K562 (cell line): ENCODE results near the gene LPAR5. TPM values are rescaled to one million over a fixed set of nuclear protein-coding genes. Genes with fewer than 3 reads are reported as not detected.

ENCODE experiments used
- ATAC-seq: fragments of 200-7000 bp; cut with Tn5 transposase; 3 replicates; pipeline ENCODE4 v1.9.1; 2020; ENCODE audit warnings: moderate library complexity
- BruUV-seq: library from RNA; stranded (reverse); fragments of 400-500 nt; replicated peaks from 2 replicates; lab custom pipeline; 2021; lab: Mats Ljungman, UMichigan
- CTCF ChIA-PET: fragments of 300-600 bp; formaldehyde crosslinking; extraction: SDS; loops from one replicate; lab custom pipeline; 2021; ENCODE audit warnings: low intra/inter-chr PET ratio; lab: Yijun Ruan, JAX
- POLR2A ChIA-PET: fragments of 300-600, 350-650 bp; sonication (Branson Sonifier 250); formaldehyde crosslinking; extraction: SDS; loops from one replicate; lab custom pipeline; 2021; ENCODE audit warnings: antibody characterized with exemption, inconsistent platforms; lab: Yijun Ruan, JAX
- DNase-seq, 4 experiments: peaks; one replicate each; pipeline versions ENCODE4 v3.0.0 to v3.0.0-alpha.2; 2011 to 2018; ENCODE audit warnings: low spot score in 3 of 4, mixed read lengths in 3 of 4; ENCODE audit errors: extremely low read depth in 1 of 4
- FAIRE-seq: peaks from 2 replicates; lab custom pipeline; 2011; peaks lifted over from hg19 to GRCh38; lab: Jason Lieb, UNC
- H2AFZ ChIP-seq: 2 replicates; pipeline ENCODE4 v1.6.0; 2011; ENCODE audit warnings: low read depth, low read length, control low read depth, inconsistent platforms
- H3K27ac ChIP-seq: fragments of 200-600 bp; 3 replicates; pipeline ENCODE4 v1.8.0; 2011; ENCODE audit warnings: low read depth, mild to moderate bottlenecking, control low read depth, inconsistent platforms, low read length, moderate library complexity, mixed read lengths; ENCODE audit errors: extremely low read depth
- H3K27me3 ChIP-seq, 2 experiments: fragments of 300-600 bp in 1 of 2; 2 replicates in 1 of 2; 3 replicates in 1 of 2; pipeline versions ENCODE4 v1.6.0 to v1.8.0; 2011; ENCODE audit warnings: inconsistent platforms in 2 of 2, low read length in 2 of 2, mild to moderate bottlenecking in 1 of 2, mixed read lengths in 1 of 2, moderate library complexity in 1 of 2; ENCODE audit not compliant: control insufficient read depth in 2 of 2, insufficient read depth in 2 of 2
- H3K36me3 ChIP-seq: fragments of 300-600 bp; 3 replicates; pipeline ENCODE4 v1.8.0; 2011; ENCODE audit warnings: mild to moderate bottlenecking, low read length, inconsistent platforms; ENCODE audit not compliant: control insufficient read depth, insufficient read depth
- H3K4me1 ChIP-seq, 2 experiments: fragments of 200-600 bp in 1 of 2; replicated peaks in 1 of 2; 2 replicates in 1 of 2; 3 replicates in 1 of 2; pipeline versions ENCODE4 v1.5.1 to v1.8.0; 2011; ENCODE audit warnings: inconsistent platforms in 2 of 2, low read length in 2 of 2, mild to moderate bottlenecking in 1 of 2, mixed read lengths in 1 of 2, moderate library complexity in 1 of 2; ENCODE audit not compliant: control insufficient read depth in 2 of 2, insufficient read depth in 2 of 2
- H3K4me2 ChIP-seq: 2 replicates; pipeline ENCODE4 v1.6.1; 2011; ENCODE audit warnings: low read length, control low read depth, inconsistent platforms, mixed read lengths; ENCODE audit not compliant: insufficient read depth
- H3K4me3 ChIP-seq: fragments of 200-600 bp; sonication (generic), shearing (Covaris generic); 2 replicates; pipeline ENCODE4 v1.5.1; 2016; ENCODE audit warnings: control low read depth, inconsistent platforms
- H3K79me2 ChIP-seq: fragments of 200-600 bp; 3 replicates; pipeline ENCODE4 v1.8.0; 2011; ENCODE audit warnings: low read length, inconsistent platforms; ENCODE audit not compliant: control insufficient read depth, insufficient read depth
- H3K9ac ChIP-seq, 2 experiments: 2 replicates each; pipeline versions ENCODE4 v1.6.0 to v1.6.1; 2011; ENCODE audit warnings: low read depth in 2 of 2, low read length in 2 of 2, control low read depth in 1 of 2, inconsistent platforms in 1 of 2, mild to moderate bottlenecking in 1 of 2, mixed read lengths in 1 of 2; ENCODE audit not compliant: insufficient read depth in 1 of 2
- H3K9me1 ChIP-seq: one replicate; pipeline ENCODE4 v1.6.0; 2011; ENCODE audit warnings: inconsistent platforms, mild to moderate bottlenecking, low read length, moderate library complexity; ENCODE audit not compliant: control insufficient read depth, insufficient read depth
- H3K9me3 ChIP-seq: replicated peaks from 2 replicates; pipeline ENCODE4 v1.5.1; 2011; ENCODE audit warnings: low read depth, low read length, inconsistent platforms; ENCODE audit not compliant: control insufficient read depth, insufficient read depth
- H4K20me1 ChIP-seq: replicated peaks from 2 replicates; pipeline ENCODE4 v1.6.1; 2011; ENCODE audit warnings: low read length, inconsistent platforms, mixed read lengths; ENCODE audit not compliant: control insufficient read depth, insufficient read depth
- ARID3A ChIP-seq: IDR thresholded peaks from 2 replicates; pipeline ENCODE4 v1.6.1; 2012; ENCODE audit warnings: low read depth, low read length, improper control_type of control experiment, borderline replicate concordance
- ARNT ChIP-seq, 2 experiments: fragments of 450-650 bp; IDR thresholded peaks; 2 replicates each; pipeline ENCODE4 v1.6.1; 2016; ENCODE audit warnings: mild to moderate bottlenecking in 1 of 2
- BCL6 ChIP-seq: fragments of 250-450 bp; sonication (Bioruptor Pico); IDR thresholded peaks from 2 replicates; pipeline ENCODE4 v1.4.0; 2020
- BCOR ChIP-seq: fragments of 450-650 bp; IDR thresholded peaks from 2 replicates; pipeline ENCODE4 v1.6.1; 2016
- CBFA2T3 ChIP-seq: fragments of 450-650 bp; IDR thresholded peaks from 2 replicates; pipeline ENCODE4 v1.6.1; 2017
- CBX5 ChIP-seq: IDR thresholded peaks from 2 replicates; pipeline ENCODE4 v1.6.1; 2014; ENCODE audit warnings: low read depth, borderline replicate concordance
- CBX8 ChIP-seq: fragments of 200-600 bp; sonication (generic); IDR thresholded peaks from 2 replicates; pipeline ENCODE4 v1.6.1; 2012; ENCODE audit warnings: borderline replicate concordance, mixed run types, low read depth, mild to moderate bottlenecking, moderate library complexity, mixed read lengths, low read length, control low read depth, inconsistent platforms; ENCODE audit not compliant: poor library complexity, severe bottlenecking; ENCODE audit errors: extremely low read depth
- CREBBP ChIP-seq: IDR thresholded peaks from one replicate; pipeline ENCODE4 v1.6.1; 2012; ENCODE audit warnings: low read depth, mild to moderate bottlenecking, control low read depth, inconsistent platforms, low read length
- FOXK2 ChIP-seq, 2 experiments: fragments of 450-650 bp; IDR thresholded peaks in 1 of 2; conservative IDR thresholded peaks in 1 of 2; 2 replicates each; pipeline ENCODE4 v1.6.1; 2016; ENCODE audit warnings: low read depth in 2 of 2, mild to moderate bottlenecking in 1 of 2
- HLTF ChIP-seq: fragments of 450-650 bp; IDR thresholded peaks from 2 replicates; pipeline ENCODE4 v1.6.1; 2016
- MED1 ChIP-seq: sonication (generic); formaldehyde crosslinking; IDR thresholded peaks from 2 replicates; pipeline ENCODE4 v1.8.1; 2023; ENCODE audit warnings: missing genetic modification reagents, borderline replicate concordance
- PHB ChIP-seq: fragments of 250-450 bp; sonication (Bioruptor Pico); IDR thresholded peaks from 2 replicates; pipeline ENCODE4 v1.5.0; 2021
- SMAD2 ChIP-seq: fragments of 150-350 bp; IDR thresholded peaks from 2 replicates; pipeline ENCODE4 v1.6.1; 2014; ENCODE audit warnings: low read depth, mild to moderate bottlenecking, low read length
- STAT5A ChIP-seq: IDR thresholded peaks from 2 replicates; pipeline ENCODE4 v1.6.1; 2012; ENCODE audit warnings: low read length, inconsistent platforms, borderline replicate concordance
- STAT5B ChIP-seq: fragments of 250-450 bp; sonication (Bioruptor Pico); IDR thresholded peaks from 2 replicates; pipeline ENCODE4 v1.8.0; 2021; ENCODE audit warnings: mild to moderate bottlenecking, inconsistent platforms
- TCF7 ChIP-seq: sonication (generic); IDR thresholded peaks from 2 replicates; pipeline ENCODE4 v1.6.1; 2016; ENCODE audit warnings: antibody characterized with exemption, borderline replicate concordance
- ZNF124 ChIP-seq: sonication (generic); formaldehyde crosslinking; IDR thresholded peaks from 2 replicates; pipeline ENCODE4 v1.8.1; 2022; ENCODE audit warnings: missing genetic modification reagents
- ZNF239 ChIP-seq: fragments of 250-450 bp; sonication (Bioruptor Pico); IDR thresholded peaks from 2 replicates; pipeline ENCODE4 v1.4.0; 2020; ENCODE audit warnings: mild to moderate bottlenecking
- WGBS: fragments of 100-300 bp; shearing (Covaris generic); methylation state at CpG from one replicate; pipeline ENCODE4 v1.1.6; 2016; ENCODE audit warnings: low coverage, mixed read lengths; ENCODE audit not compliant: insufficient coverage; ENCODE audit errors: missing lambda C conversion rate; 5-methylcytosine and 5-hydroxymethylcytosine counted together
- in situ Hi-C: fragments of 300-500 bp; cut with MboI; formaldehyde crosslinking; loops from 4 replicates; pipeline ENCODE4 v1.15.0; 2018; ENCODE audit warnings: inconsistent platforms, mixed read lengths
- intact Hi-C: fragments of 100-400 bp; cut with micrococcal nuclease; formaldehyde crosslinking; loops from 2 replicates; pipeline ENCODE4 v1.14.2; 2022
- polyA plus RNA-seq, 8 experiments: library from polyadenylated mRNA; depleted of rRNA in 4 of 8; stranded (reverse) in 5 of 8; unstranded in 3 of 8; fragments of >200 nt; fragmentation: Nextera tagmentation in 2 of 8; fragmentation: Illumina TruSeq in 1 of 8; extraction: Ambion mirVana in 2 of 8; extraction: Trizol in 1 of 8; gene quantifications; 2 replicates each; pipeline versions ENCODE4 v1.2.1 to v1.2.3, GENCODE V29; 2011 to 2014; ENCODE audit warnings: inconsistent platforms in 1 of 8, missing spikeins in 1 of 8
- total RNA-seq, 7 experiments: library from RNA; depleted of rRNA in 6 of 7; stranded (reverse); fragments of >200 nt in 6 of 7; fragmentation: Illumina TruSeq in 2 of 7; extraction: Trizol in 2 of 7; gene quantifications; 2 replicates each; pipeline versions ENCODE4 v1.2.1 to v1.2.3, GENCODE V29; 2011 to 2021; ENCODE audit warnings: low replicate concordance in 1 of 7
- TF ChIP-seq, protein P1 (sequence below): sonication (generic); formaldehyde crosslinking; IDR thresholded peaks from 2 replicates; pipeline ENCODE4 v1.8.0; 2022; ENCODE audit warnings: mild to moderate bottlenecking, missing genetic modification reagents

LPAR5 gene
- total and polyA plus RNA-seq, 9 of the 15 experiments (the other 6 are each of a cell fraction or from before 2014, with no cell fraction given): 1.3 to 11.7 (median 3.6) TPM

DNA sequence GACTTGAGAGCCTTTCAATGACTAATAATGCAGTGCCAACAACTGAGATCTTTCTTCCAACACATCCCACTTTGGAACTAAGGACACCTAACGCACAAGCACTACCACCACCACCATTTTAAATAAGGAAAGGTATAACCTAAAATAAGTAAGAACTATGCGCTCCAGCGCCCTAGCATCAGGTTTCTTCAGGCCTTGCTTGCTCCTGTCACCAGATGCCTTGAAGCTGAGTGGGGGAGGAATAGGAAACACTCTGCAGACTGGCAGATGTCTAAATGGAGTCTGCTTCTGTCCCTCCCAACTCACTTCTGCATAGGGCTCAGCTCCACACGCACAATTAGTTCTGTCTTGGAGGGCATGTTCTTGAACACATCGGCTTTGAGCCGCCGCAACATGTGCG, 43.7 kb downstream of the LPAR5 start:
- Histone ChIP-seq H2AFZ (no peak overlapping the region), H3K36me3 (peaks cover 86% of the 10 kb centered on the region)
- in situ Hi-C loops (no loop called here), intact Hi-C loops (no loop called here)
- POLR2A ChIA-PET: interaction anchor here (0.6 to 1.5 kb wide), 5 partner anchors 9 to 58 kb away, joined by 3 to 4 read pairs (median 3); partner anchors contain the start of gene GAPDH
- TF ChIP-seq STAT5B (CRISPR knock-in tag) (no peak), ZNF239 (CRISPR knock-in tag) (no peak), MED1 (CRISPR knock-in tag) (no peak), BCL6 (CRISPR knock-in tag) (no peak), CBFA2T3 (no peak), CREBBP (no peak), ARID3A (no peak), STAT5A (no peak), ARNT (IDR thresholded peaks at IDR 0.05) (no peak), HLTF (no peak), FOXK2 (conservative IDR thresholded peaks at IDR 0.05 in 1 of 2, IDR thresholded peaks at IDR 0.05 in 1 of 2; ENCODE audit: low read depth in 2 of 2) (no peak), CBX5 (no peak), ZNF124 (CRISPR knock-in tag) (no peak), BCOR (no peak), CBX8 (no peak), PHB (CRISPR knock-in tag) (no peak), TCF7 (no peak), SMAD2 (no peak)
- TF ChIP-seq, protein P1, sequence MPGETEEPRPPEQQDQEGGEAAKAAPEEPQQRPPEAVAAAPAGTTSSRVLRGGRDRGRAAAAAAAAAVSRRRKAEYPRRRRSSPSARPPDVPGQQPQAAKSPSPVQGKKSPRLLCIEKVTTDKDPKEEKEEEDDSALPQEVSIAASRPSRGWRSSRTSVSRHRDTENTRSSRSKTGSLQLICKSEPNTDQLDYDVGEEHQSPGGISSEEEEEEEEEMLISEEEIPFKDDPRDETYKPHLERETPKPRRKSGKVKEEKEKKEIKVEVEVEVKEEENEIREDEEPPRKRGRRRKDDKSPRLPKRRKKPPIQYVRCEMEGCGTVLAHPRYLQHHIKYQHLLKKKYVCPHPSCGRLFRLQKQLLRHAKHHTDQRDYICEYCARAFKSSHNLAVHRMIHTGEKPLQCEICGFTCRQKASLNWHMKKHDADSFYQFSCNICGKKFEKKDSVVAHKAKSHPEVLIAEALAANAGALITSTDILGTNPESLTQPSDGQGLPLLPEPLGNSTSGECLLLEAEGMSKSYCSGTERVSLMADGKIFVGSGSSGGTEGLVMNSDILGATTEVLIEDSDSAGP (CRISPR knock-in tag): no peak
- TF ChIP-seq, all 486 proteins: peak for 0
- Histone ChIP-seq H3K9me3 (no peaks in the 10 kb centered on the region), H3K27me3 (no peaks in the 10 kb centered on the region), H3K79me2 (peaks cover 6% of the 10 kb centered on the region; the same call in 2 of the 3 replicates), H3K4me3 (no peak overlapping the region), H3K27ac (no peak overlapping the region), H3K9ac (no peak overlapping the region), H4K20me1 (no peaks in the 10 kb centered on the region), H3K4me1 (no peaks in the 10 kb centered on the region), H3K9me1 (no peaks in the 10 kb centered on the region), H3K4me2 (no peak overlapping the region)
- FAIRE-seq (no peak), ATAC-seq (no peak), DNase-seq (no peak)
- CTCF ChIA-PET: no interaction called here
- no TSS peak for BruUV-seq
- WGBS: 93% methylated on average over 6 of the region's 8 CpGs
